ENCODE results near the gene PLA2G4E. TPM values are rescaled to one million over a fixed set of nuclear protein-coding genes. Genes with fewer than 3 reads are reported as not detected.

Gene PLA2G4E
- total and polyA plus RNA-seq, 9 of the 15 experiments (the other 6 are each of a cell fraction or from before 2014, with no cell fraction given) = 0.03 TPM; not detected in 8

DNA sequence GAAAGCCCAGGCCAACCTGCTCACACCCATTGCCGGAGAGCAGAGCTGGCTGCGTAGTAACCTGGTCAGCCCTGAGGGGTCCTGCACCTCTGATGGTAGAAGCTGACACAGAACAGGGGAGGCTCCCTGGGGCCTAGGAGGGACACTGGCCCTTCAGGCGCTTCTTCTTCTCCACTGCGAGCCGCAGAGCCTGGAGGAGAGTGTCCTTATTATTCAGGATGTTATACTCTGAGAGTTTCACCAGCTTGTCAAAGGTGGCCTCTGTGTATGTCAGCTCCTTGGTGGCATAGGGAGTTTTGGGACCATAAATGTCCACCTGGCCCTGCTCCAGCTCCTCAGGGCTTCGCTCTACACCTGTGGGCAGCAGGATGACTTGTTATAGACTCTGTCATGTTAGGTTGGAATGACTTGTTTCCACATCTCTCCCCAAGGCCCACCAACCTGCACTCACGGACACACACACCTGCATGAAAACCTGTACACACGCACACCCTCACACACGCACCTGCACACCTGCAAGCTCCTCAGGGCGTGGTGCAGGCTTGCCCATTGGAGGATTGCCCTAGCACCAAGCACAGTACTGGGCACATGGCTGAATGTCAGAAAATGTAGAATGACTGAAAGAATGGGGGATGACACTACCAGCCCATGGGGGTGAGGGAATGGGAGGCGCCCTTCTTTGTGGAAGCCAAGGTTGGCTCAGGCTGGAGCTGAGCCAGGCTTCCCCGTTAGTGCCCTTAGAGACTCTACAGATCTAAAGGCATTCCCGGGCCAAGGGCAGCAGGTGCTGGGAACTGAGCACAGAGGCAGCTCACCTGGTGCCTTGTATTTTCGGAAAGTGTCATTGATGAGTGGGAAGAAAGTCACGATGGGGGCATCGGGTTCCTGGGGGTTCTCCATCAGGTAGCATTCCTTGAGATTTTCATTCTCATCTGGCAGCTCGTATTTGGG is 36.9 kb downstream of the PLA2G4E start:
- Histone ChIP-seq H4K20me1 (replicated peaks; ENCODE audit: control insufficient read depth, insufficient read depth, low read length) (no peaks in the 10 kb centered on the region), H3K4me1 (replicated peaks in 1 of 2; ENCODE audit: control insufficient read depth in 2 of 2, insufficient read depth in 2 of 2, low read length in 2 of 2) (peaks cover 13 to 30% of the 10 kb centered on the region in 2 experiments), H2AFZ (ENCODE audit: low read depth, low read length) (no peak overlapping the region), H3K9me3 (replicated peaks; ENCODE audit: control insufficient read depth, insufficient read depth, low read depth, low read length) (no peaks in the 10 kb centered on the region), H3K79me2 (ENCODE audit: control insufficient read depth, insufficient read depth, low read length) (no peaks in the 10 kb centered on the region), H3K27me3 (ENCODE audit: control insufficient read depth in 2 of 2, insufficient read depth in 2 of 2, low read length in 2 of 2) (peaks cover 21 to 43% of the 10 kb centered on the region in 2 experiments; a peak in 4 of 5 replicates), H3K36me3 (ENCODE audit: control insufficient read depth, insufficient read depth, low read length) (no peaks in the 10 kb centered on the region), H3K4me2 (ENCODE audit: insufficient read depth, low read length) (no peak overlapping the region), H3K4me3 (no peak overlapping the region), H3K27ac (ENCODE audit: extremely low read depth, low read depth, low read length) (no peak overlapping the region), H3K9me1 (ENCODE audit: control insufficient read depth, insufficient read depth, low read length) (peaks cover 4% of the 10 kb centered on the region), H3K9ac (ENCODE audit: insufficient read depth in 1 of 2, low read depth in 2 of 2, low read length in 2 of 2) (no peak overlapping the region)
- no peak for TF ChIP-seq PHF20 (IDR thresholded peaks at IDR 0.05; ENCODE audit: partially characterized antibody)
- TF ChIP-seq TOE1 (IDR thresholded peaks at IDR 0.05; ENCODE audit: borderline replicate concordance) = no peak
- no peak for TF ChIP-seq TOE1 (CRISPR knock-in tag; IDR thresholded peaks at IDR 0.05; ENCODE audit: borderline replicate concordance, low read depth)
- no peak for TF ChIP-seq ZC3H8 (IDR thresholded peaks at IDR 0.05)
- TF ChIP-seq, protein P1, sequence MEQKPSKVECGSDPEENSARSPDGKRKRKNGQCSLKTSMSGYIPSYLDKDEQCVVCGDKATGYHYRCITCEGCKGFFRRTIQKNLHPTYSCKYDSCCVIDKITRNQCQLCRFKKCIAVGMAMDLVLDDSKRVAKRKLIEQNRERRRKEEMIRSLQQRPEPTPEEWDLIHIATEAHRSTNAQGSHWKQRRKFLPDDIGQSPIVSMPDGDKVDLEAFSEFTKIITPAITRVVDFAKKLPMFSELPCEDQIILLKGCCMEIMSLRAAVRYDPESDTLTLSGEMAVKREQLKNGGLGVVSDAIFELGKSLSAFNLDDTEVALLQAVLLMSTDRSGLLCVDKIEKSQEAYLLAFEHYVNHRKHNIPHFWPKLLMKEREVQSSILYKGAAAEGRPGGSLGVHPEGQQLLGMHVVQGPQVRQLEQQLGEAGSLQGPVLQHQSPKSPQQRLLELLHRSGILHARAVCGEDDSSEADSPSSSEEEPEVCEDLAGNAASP (IDR thresholded peaks at IDR 0.05) = no peak
- TF ChIP-seq SRSF1 (IDR thresholded peaks at IDR 0.05; ENCODE audit: low read depth, low read length) = no peak
- TF ChIP-seq ZNF274 (IDR thresholded peaks at IDR 0.05; ENCODE audit: borderline replicate concordance, low read depth, low read length) = no peak
- TF ChIP-seq USF1 (CRISPR knock-in tag; IDR thresholded peaks at IDR 0.05) = no peak
- TF ChIP-seq, protein P2, sequence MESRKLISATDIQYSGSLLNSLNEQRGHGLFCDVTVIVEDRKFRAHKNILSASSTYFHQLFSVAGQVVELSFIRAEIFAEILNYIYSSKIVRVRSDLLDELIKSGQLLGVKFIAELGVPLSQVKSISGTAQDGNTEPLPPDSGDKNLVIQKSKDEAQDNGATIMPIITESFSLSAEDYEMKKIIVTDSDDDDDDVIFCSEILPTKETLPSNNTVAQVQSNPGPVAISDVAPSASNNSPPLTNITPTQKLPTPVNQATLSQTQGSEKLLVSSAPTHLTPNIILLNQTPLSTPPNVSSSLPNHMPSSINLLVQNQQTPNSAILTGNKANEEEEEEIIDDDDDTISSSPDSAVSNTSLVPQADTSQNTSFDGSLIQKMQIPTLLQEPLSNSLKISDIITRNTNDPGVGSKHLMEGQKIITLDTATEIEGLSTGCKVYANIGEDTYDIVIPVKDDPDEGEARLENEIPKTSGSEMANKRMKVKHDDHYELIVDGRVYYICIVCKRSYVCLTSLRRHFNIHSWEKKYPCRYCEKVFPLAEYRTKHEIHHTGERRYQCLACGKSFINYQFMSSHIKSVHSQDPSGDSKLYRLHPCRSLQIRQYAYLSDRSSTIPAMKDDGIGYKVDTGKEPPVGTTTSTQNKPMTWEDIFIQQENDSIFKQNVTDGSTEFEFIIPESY (CRISPR knock-in tag; IDR thresholded peaks at IDR 0.05) = no peak
- no peak for TF ChIP-seq ARHGAP35 (IDR thresholded peaks at IDR 0.05; ENCODE audit: partially characterized antibody)
- TF ChIP-seq SREBF2 (CRISPR knock-in tag; IDR thresholded peaks at IDR 0.05) = no peak
- TF ChIP-seq NFYB (IDR thresholded peaks at IDR 0.05; ENCODE audit: extremely low read depth, insufficient read length) = no peak
- no peak for TF ChIP-seq ZBTB49 (CRISPR knock-in tag; IDR thresholded peaks at IDR 0.05; ENCODE audit: borderline replicate concordance)
- WGBS (ENCODE audit: insufficient coverage, low coverage, missing lambda C conversion rate) = 36% methylated on average over 17 of the region's 17 CpGs
- no peak for FAIRE-seq
- BruUV-seq (replicated peaks) = no TSS peak
- ChIA-PET CTCF (ENCODE audit: low intra/inter-chr PET ratio) (no interaction called here), POLR2A (interaction anchor here (0.7 to 0.9 kb wide), 3 partner anchors 26 to 150 kb away, joined by 3 to 4 read pairs (median 3); no protein-coding TSS in a partner anchor)
- intact Hi-C loops (cut with micrococcal nuclease) (loop anchor here (10.0 kb wide), 1 partner anchor 491 kb away; no protein-coding TSS in a partner anchor), in situ Hi-C loops (cut with MboI) (no loop called here)
- DNase-seq (ENCODE audit: extremely low read depth in 1 of 4, low spot score in 3 of 4) = no peak
- ATAC-seq = no peak
